HG03196 (cell line): Measurements from ENCODE around the gene TERT.
"Not testable (repeated sequence)": the region's sequence is repeated elsewhere in the genome, so short reads cannot be mapped to it uniquely, and the experiment has no call there.

Experiments used
- ATAC-seq: cut with Tn5 transposase; IDR thresholded peaks from one replicate; pipeline ENCODE4 v1.9.1; 2021; ENCODE audit not compliant: unreplicated experiment

TERT gene

DNA sequence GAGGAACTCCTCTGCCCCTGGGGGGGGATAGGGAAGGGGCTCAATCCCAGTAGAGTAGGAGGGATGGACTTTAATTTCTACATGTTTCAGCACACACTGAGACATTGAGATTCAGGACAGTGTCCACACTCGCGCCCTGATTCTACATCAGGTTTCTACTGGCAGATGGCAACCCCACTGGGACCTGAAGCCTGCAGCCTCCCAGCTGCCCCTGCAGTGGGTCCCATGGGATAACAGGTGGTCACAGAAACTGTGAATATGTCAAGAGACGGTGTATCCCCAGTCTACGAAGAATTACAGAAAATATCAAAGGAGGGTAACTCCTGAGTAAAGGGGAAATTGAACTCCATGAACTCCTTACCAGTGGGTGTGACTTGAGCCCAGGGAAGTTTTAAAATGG lies 2.4 kb upstream of the TERT start:
- ATAC-seq: no peak

GRCh38 chr5:1295650-1296037 lies 776 bp upstream of the TERT start:
- ATAC-seq: no peak

DNA sequence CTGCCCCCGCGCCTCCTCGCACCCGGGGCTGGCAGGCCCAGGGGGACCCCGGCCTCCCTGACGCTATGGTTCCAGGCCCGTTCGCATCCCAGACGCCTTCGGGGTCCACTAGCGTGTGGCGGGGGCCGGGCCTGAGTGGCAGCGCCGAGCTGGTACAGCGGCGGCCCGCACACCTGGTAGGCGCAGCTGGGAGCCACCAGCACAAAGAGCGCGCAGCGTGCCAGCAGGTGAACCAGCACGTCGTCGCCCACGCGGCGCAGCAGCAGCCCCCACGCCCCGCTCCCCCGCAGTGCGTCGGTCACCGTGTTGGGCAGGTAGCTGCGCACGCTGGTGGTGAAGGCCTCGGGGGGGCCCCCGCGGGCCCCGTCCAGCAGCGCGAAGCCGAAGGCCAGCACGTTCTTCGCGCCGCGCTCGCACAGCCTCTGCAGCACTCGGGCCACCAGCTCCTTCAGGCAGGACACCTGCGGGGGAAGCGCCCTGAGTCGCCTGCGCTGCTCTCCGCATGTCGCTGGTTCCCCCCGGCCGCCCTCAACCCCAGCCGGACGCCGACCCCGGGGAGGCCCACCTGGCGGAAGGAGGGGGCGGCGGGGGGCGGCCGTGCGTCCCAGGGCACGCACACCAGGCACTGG lies 548 bp downstream of the TERT start:
- no peak for ATAC-seq

DNA sequence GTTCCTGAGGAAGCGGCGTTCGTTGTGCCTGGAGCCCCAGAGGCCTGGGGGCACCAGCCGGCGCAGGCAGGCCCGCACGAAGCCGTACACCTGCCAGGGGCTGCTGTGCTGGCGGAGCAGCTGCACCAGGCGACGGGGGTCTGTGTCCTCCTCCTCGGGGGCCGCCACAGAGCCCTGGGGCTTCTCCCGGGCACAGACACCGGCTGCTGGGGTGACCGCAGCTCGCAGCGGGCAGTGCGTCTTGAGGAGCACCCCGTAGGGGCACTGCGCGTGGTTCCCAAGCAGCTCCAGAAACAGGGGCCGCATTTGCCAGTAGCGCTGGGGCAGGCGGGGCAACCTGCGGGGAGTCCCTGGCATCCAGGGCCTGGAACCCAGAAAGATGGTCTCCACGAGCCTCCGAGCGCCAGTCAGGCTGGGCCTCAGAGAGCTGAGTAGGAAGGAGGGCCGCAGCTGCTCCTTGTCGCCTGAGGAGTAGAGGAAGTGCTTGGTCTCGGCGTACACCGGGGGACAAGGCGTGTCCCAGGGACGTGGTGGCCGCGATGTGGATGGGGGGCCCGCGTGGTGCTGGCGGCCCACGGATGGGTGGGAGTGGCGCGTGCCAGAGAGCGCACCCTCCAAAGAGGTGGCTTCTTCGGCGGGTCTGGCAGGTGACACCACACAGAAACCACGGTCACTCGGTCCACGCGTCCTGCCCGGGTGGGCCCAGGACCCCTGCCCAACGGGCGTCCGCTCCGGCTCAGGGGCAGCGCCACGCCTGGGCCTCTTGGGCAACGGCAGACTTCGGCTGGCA lies 1.3 kb downstream of the TERT start:
- ATAC-seq: no peak

- no peak for ATAC-seq
These were observed 1.9 kb downstream of the TERT start for GRCh38 chr5:1292846-1293415.

GRCh38 chr5:1292139-1292538 lies 2.7 kb downstream of the TERT start:
- ATAC-seq: no peak

GRCh38 chr5:1291611-1292080 lies 3.2 kb downstream of the TERT start:
- no peak for ATAC-seq

DNA sequence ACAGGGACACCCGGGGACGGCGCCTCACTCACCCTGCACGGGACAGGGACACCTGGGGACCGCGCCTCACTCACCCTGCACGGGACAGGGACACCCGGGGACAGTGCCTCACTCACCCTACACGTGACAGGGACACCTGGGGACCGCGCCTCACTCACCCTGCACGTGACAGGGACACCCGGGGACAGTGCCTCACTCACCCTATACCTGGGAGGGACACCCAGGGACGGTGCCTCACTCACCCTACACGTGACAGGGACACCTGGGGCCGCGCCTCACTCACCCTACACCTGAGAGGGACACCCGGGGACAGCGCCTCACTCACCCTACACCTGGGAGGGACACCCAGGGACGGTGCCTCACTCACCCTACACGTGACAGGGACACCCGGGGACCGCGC lies 3.9 kb downstream of the TERT start:
- not testable (repeated sequence) for ATAC-seq

- ATAC-seq: not testable (repeated sequence)
These were observed 5.3 kb downstream of the TERT start for GRCh38 chr5:1289559-1289958.

GRCh38 chr5:1288439-1289335 lies 6.2 kb downstream of the TERT start:
- no peak for ATAC-seq

DNA sequence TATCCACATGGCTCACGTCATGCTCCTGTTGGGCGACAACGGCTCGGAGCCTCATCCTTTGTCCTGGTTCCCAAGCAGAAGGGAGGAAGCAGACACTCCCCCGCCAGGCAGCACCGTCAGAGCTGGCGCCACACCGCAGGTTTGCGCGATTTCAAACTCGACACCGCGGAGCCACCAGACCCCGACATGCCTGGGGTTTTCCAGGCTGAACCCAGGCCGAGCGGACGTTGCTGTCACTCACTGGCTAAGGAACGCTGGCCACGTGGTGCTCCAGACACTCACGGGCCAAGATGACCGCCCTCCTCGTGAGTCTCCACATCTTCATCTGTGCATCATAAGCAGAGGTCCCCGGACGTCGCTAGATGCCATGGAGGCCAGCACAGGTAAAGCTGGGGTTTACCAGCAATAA lies 9.0 kb downstream of the TERT start:
- no peak for ATAC-seq

- ATAC-seq: no peak
These were observed 9.7 kb downstream of the TERT start for GRCh38 chr5:1285141-1285540.

- not testable (repeated sequence) for ATAC-seq
These were observed 10.4 kb downstream of the TERT start for GRCh38 chr5:1284336-1284970.

GRCh38 chr5:1283729-1284041 lies 11.2 kb downstream of the TERT start:
- ATAC-seq: not testable (repeated sequence)

DNA sequence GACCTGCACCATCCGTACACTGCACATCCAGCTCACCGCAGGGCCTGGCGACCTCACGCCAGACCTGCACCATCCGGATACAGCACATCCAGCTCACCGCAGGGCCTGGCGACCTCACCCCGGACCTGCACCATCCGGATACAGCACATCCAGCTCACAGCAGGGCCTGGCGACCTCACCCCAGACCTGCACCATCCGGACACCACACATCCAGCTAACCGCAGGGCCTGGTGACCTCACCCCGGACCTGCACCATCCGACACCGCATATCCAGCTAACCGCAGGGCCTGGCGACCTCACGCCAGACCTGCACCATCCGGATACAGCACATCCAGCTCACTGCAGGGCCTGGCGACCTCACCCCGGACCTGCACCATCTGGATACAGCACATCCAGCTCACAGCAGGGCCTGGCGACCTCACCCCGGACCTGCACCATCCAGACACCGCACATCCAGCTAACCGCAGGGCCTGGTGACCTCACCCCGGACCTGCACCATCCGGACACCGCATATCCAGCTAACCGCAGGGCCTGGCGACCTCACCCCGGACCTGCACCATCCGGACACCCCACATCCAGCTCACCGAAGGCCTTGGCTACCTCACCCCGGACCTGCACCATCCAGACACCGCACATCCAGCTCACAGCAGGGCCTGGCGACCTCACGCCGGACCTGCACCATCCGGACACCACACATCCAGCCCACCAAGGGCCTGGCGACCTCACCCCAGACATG lies 11.7 kb downstream of the TERT start:
- ATAC-seq: not testable (repeated sequence)

DNA sequence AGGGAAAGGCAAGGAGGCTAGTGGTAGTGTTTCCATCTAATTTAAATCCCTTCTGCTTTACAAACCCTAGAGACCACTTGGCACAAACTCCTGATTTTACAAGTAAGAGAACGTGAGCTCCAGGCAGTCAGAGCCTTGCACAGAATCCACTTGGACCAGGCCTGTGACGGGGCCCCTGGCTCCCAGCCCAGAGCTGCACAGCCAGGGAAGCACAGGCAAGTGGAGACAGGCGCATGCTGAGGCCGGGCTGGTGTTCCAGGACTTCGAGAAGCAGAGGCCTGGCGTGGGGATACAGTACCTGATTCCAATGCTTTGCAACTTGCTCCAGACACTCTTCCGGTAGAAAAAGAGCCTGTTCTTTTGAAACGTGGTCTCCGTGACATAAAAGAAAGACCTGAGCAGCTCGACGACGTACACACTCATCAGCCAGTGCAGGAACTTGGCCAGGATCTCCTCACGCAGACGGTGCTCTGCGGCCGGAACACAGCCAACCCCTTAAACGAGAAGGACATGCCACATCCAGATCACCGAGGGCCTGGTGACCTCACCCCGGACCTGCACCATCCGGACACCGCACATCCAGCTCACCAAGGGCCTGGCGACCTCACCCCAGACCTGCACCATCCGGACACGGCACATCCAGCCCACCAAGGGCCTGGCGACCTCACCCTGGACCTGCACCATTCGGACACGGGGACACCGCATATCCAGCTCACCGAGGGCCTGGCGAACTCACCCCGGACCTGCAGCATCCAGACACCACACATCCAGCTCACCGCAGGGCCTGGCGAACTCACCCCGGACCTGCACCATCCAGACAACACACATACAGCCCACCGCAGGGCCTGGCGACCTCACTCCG lies 12.5 kb downstream of the TERT start:
- ATAC-seq: no peak

DNA sequence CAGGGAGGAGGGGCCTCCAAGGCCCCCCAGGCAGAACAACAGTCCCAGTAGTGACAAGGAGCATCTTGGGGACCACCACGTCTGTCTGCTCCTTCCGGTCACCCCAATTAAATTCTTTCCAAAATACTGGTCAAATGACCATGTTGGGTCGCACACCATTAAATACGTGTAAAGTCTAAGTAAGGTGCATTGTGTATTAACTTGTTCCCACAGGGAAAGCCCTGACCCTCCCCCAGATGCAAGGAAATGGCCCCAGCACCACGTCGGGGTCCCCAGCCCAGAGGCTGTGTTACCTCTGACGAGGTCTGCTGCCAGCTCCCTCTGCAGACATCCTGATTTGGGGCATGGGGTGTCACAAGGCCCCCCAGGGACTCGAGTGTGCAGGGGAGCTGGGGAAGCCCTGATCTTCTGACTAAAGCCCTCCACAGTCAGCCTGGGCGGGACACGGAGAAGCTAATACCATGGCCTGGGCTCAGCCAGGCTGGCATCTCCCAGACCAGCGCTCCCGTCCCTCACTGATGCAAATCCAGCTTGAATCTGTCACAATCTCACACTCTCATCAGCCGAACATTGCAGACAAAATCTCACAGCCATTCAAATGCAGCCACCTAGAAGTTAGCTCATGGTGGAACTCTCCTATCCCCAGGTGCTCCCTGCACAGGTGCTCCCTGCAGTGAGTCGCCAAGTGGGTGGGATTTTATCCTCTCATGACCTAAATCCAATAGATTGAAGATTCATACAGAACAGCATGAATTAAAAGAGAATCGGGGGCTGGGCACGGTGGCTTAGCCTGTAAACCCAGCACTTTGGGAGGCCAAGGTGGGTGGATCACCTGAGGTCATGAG lies 13.6 kb downstream of the TERT start:
- ATAC-seq: no peak
